Activated T-helper 17 cell treated with anti-CD3 and anti-CD28 coated beads, Interleukin-2, amount 50 U/mL, for 72 hours (primary cell): ENCODE results near the gene AGAP1. TPM values are rescaled to one million over a fixed set of nuclear protein-coding genes. Genes with fewer than 3 reads are reported as not detected.
"Not testable (repeated sequence)": the region's sequence is repeated elsewhere in the genome, so short reads cannot be mapped to it uniquely, and the experiment has no call there.

ENCODE experiments used
- ATAC-seq: fragments of 150-1000 bp; cut with Tn5 transposase; replicated peaks from 2 replicates; pipeline ENCODE4 v1.10.0; 2021; ENCODE audit warnings: mild to moderate bottlenecking, moderate library complexity
- H3K27ac Mint-ChIP-seq: one replicate; pipeline ENCODE4 v1.8.0; 2022; ENCODE audit warnings: mixed read lengths
- H3K27me3 Mint-ChIP-seq: one replicate; pipeline ENCODE4 v1.8.0; 2022; ENCODE audit warnings: mixed read lengths
- H3K36me3 Mint-ChIP-seq: one replicate; pipeline ENCODE4 v1.8.0; 2022; ENCODE audit warnings: low read depth, mild to moderate bottlenecking, mixed read lengths
- H3K4me1 Mint-ChIP-seq: one replicate; pipeline ENCODE4 v1.8.0; 2022; ENCODE audit warnings: mixed read lengths
- H3K4me3 Mint-ChIP-seq: one replicate; pipeline ENCODE4 v1.8.0; 2022; ENCODE audit warnings: mild to moderate bottlenecking, mixed read lengths
- H3K9me3 Mint-ChIP-seq: one replicate; pipeline ENCODE4 v1.8.0; 2022; ENCODE audit warnings: mixed read lengths
- total RNA-seq, 2 donors: library from RNA; stranded (reverse); gene quantifications; one replicate each; pipeline ENCODE4 v1.2.3, GENCODE V29; 2022

Gene AGAP1
- total RNA-seq, 2 donors from 2014 or later, result 2.2 to 5.3 TPM

GRCh38 chr2:235934774-235935484, 441.1 kb downstream of the AGAP1 start:
- no peak for ATAC-seq
- Mint-ChIP-seq H3K27ac (no peak overlapping the region), H3K4me1 (peaks cover under 1% of the 10 kb centered on the region), H3K9me3 (peaks cover 4% of the 10 kb centered on the region), H3K36me3 (peaks cover 9% of the 10 kb centered on the region), H3K27me3 (peaks cover 7% of the 10 kb centered on the region), H3K4me3 (no peak overlapping the region)

- ATAC-seq, result no peak
- H3K27ac Mint-ChIP-seq, result no peak overlapping the region
- H3K9me3 Mint-ChIP-seq, result peaks cover 4% of the 10 kb centered on the region
- H3K4me3 Mint-ChIP-seq, result no peak overlapping the region
- H3K4me1 Mint-ChIP-seq, result peaks cover 5% of the 10 kb centered on the region
- peaks cover 16% of the 10 kb centered on the region for H3K36me3 Mint-ChIP-seq
- peaks cover 9% of the 10 kb centered on the region for H3K27me3 Mint-ChIP-seq
Observed at GRCh38 chr2:235935773-235936172, 441.9 kb downstream of the AGAP1 start.

- peaks cover 5% of the 10 kb centered on the region for H3K4me1 Mint-ChIP-seq
- peaks cover 9% of the 10 kb centered on the region for H3K27me3 Mint-ChIP-seq
- H3K27ac Mint-ChIP-seq, result no peak overlapping the region
- ATAC-seq, result no peak
- H3K9me3 Mint-ChIP-seq, result peaks cover 4% of the 10 kb centered on the region
- H3K4me3 Mint-ChIP-seq, result no peak overlapping the region
- peaks cover 16% of the 10 kb centered on the region for H3K36me3 Mint-ChIP-seq
Observed at GRCh38 chr2:235936493-235936892, 442.6 kb downstream of the AGAP1 start.

- no peak overlapping the region for H3K27ac Mint-ChIP-seq
- no peak for ATAC-seq
- peaks cover 4% of the 10 kb centered on the region for H3K9me3 Mint-ChIP-seq
- H3K4me1 Mint-ChIP-seq, result peaks cover 5% of the 10 kb centered on the region
- peaks cover 9% of the 10 kb centered on the region for H3K27me3 Mint-ChIP-seq
- H3K36me3 Mint-ChIP-seq, result peaks cover 16% of the 10 kb centered on the region
- no peak overlapping the region for H3K4me3 Mint-ChIP-seq
Observed at GRCh38 chr2:235937087-235937486, 443.2 kb downstream of the AGAP1 start.

- no peak for ATAC-seq
- no peak overlapping the region for H3K27ac Mint-ChIP-seq
- peaks cover 9% of the 10 kb centered on the region for H3K27me3 Mint-ChIP-seq
Observed at GRCh38 chr2:235937526-235937925, 443.7 kb downstream of the AGAP1 start.

GRCh38 chr2:235937936-235938335, 444.1 kb downstream of the AGAP1 start:
- Mint-ChIP-seq H3K36me3 (peaks cover 16% of the 10 kb centered on the region), H3K4me1 (peaks cover 5% of the 10 kb centered on the region), H3K4me3 (no peak overlapping the region), H3K9me3 (peaks cover 4% of the 10 kb centered on the region), H3K27me3 (peaks cover 9% of the 10 kb centered on the region), H3K27ac (no peak overlapping the region)
- no peak for ATAC-seq

More at GRCh38 chr2:235937526-235937925, 443.7 kb downstream of the AGAP1 start:
- peaks cover 16% of the 10 kb centered on the region for H3K36me3 Mint-ChIP-seq
- H3K9me3 Mint-ChIP-seq, result peaks cover 4% of the 10 kb centered on the region
- peaks cover 5% of the 10 kb centered on the region for H3K4me1 Mint-ChIP-seq
- no peak overlapping the region for H3K4me3 Mint-ChIP-seq

GRCh38 chr2:235938611-235939010, 444.8 kb downstream of the AGAP1 start:
- H3K9me3 Mint-ChIP-seq, result peaks cover 4% of the 10 kb centered on the region
- ATAC-seq, result no peak
- peaks cover 5% of the 10 kb centered on the region for H3K4me1 Mint-ChIP-seq

GRCh38 chr2:235939471-235939870, 445.6 kb downstream of the AGAP1 start:
- peaks cover 5% of the 10 kb centered on the region for H3K4me1 Mint-ChIP-seq
- no peak for ATAC-seq
- H3K9me3 Mint-ChIP-seq, result peaks cover 4% of the 10 kb centered on the region
- no peak overlapping the region for H3K27ac Mint-ChIP-seq
- peaks cover 9% of the 10 kb centered on the region for H3K27me3 Mint-ChIP-seq
- H3K4me3 Mint-ChIP-seq, result no peak overlapping the region
- peaks cover 16% of the 10 kb centered on the region for H3K36me3 Mint-ChIP-seq

More at GRCh38 chr2:235938611-235939010, 444.8 kb downstream of the AGAP1 start:
- H3K4me3 Mint-ChIP-seq, result no peak overlapping the region
- H3K27ac Mint-ChIP-seq, result no peak overlapping the region
- peaks cover 16% of the 10 kb centered on the region for H3K36me3 Mint-ChIP-seq
- peaks cover 9% of the 10 kb centered on the region for H3K27me3 Mint-ChIP-seq

GRCh38 chr2:235940330-235940729, 446.5 kb downstream of the AGAP1 start:
- ATAC-seq, result no peak

GRCh38 chr2:235944591-235944990, 450.7 kb downstream of the AGAP1 start:
- Mint-ChIP-seq H3K27ac (no peak overlapping the region), H3K36me3 (peaks cover 7% of the 10 kb centered on the region), H3K4me1 (peaks cover 7% of the 10 kb centered on the region), H3K9me3 (no peaks in the 10 kb centered on the region), H3K4me3 (no peak overlapping the region), H3K27me3 (peaks cover 16% of the 10 kb centered on the region)
- ATAC-seq, result no peak

More at GRCh38 chr2:235940330-235940729, 446.5 kb downstream of the AGAP1 start:
- H3K27ac Mint-ChIP-seq, result no peak overlapping the region
- H3K4me1 Mint-ChIP-seq, result peaks cover 5% of the 10 kb centered on the region
- peaks cover 9% of the 10 kb centered on the region for H3K27me3 Mint-ChIP-seq
- H3K9me3 Mint-ChIP-seq, result peaks cover 4% of the 10 kb centered on the region
- peaks cover 16% of the 10 kb centered on the region for H3K36me3 Mint-ChIP-seq
- H3K4me3 Mint-ChIP-seq, result no peak overlapping the region

- no peak for ATAC-seq
Observed at GRCh38 chr2:235945608-235946140, 451.8 kb downstream of the AGAP1 start.

GRCh38 chr2:235946590-235946989, 452.7 kb downstream of the AGAP1 start:
- no peaks in the 10 kb centered on the region for H3K36me3 Mint-ChIP-seq
- peaks cover 17% of the 10 kb centered on the region for H3K27me3 Mint-ChIP-seq
- ATAC-seq, result no peak
- H3K4me3 Mint-ChIP-seq, result no peak overlapping the region
- no peaks in the 10 kb centered on the region for H3K9me3 Mint-ChIP-seq
- H3K27ac Mint-ChIP-seq, result no peak overlapping the region
- H3K4me1 Mint-ChIP-seq, result peaks cover 9% of the 10 kb centered on the region

More at GRCh38 chr2:235945608-235946140, 451.8 kb downstream of the AGAP1 start:
- H3K27ac Mint-ChIP-seq, result no peak overlapping the region
- no peaks in the 10 kb centered on the region for H3K9me3 Mint-ChIP-seq
- peaks cover 3% of the 10 kb centered on the region for H3K4me1 Mint-ChIP-seq
- H3K27me3 Mint-ChIP-seq, result peaks cover 17% of the 10 kb centered on the region
- no peaks in the 10 kb centered on the region for H3K36me3 Mint-ChIP-seq
- H3K4me3 Mint-ChIP-seq, result no peak overlapping the region

GRCh38 chr2:235947055-235947454, 453.2 kb downstream of the AGAP1 start:
- H3K36me3 Mint-ChIP-seq, H3K9me3 Mint-ChIP-seq, H3K27ac Mint-ChIP-seq, H3K4me3 Mint-ChIP-seq, ATAC-seq: not testable (repeated sequence)
- Mint-ChIP-seq H3K27me3 (peaks cover 17% of the 10 kb centered on the region), H3K4me1 (peaks cover 14% of the 10 kb centered on the region)

GRCh38 chr2:235949567-235950472, 456.0 kb downstream of the AGAP1 start:
- H3K36me3 Mint-ChIP-seq, result no peaks in the 10 kb centered on the region
- no peaks in the 10 kb centered on the region for H3K9me3 Mint-ChIP-seq
- no peak overlapping the region for H3K27ac Mint-ChIP-seq
- H3K4me3 Mint-ChIP-seq, result no peak overlapping the region
- H3K4me1 Mint-ChIP-seq, result peaks cover 14% of the 10 kb centered on the region
- ATAC-seq, result no peak
- peaks cover 17% of the 10 kb centered on the region for H3K27me3 Mint-ChIP-seq
